Measurements from ENCODE around the gene NLN. TPM values are rescaled to one million over a fixed set of nuclear protein-coding genes. Genes with fewer than 3 reads are reported as not detected.

NLN gene
- total and polyA plus RNA-seq, 9 of the 15 experiments (the other 6 are each of a cell fraction or from before 2014, with no cell fraction given) = 6.9 to 45.2 (median 28.8) TPM

DNA sequence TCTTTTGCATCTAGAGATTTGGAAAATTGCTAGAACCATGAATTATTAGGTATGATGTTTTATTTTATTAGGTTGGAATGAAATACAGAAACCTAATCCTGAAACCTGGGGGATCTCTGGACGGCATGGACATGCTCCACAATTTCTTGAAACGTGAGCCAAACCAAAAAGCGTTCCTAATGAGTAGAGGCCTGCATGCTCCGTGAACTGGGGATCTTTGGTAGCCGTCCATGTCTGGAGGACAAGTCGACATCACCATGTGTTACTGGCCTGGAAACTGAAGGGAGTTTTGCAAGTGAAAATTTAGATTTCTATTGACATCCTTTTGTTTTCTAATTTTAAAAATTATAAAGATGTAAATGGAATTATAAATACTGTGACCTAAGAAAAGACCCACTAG is 100.7 kb downstream of the NLN start:
- Histone ChIP-seq H3K9ac (ENCODE audit: insufficient read depth in 1 of 2, low read depth in 2 of 2, low read length in 2 of 2) (no peak overlapping the region), H3K9me1 (ENCODE audit: control insufficient read depth, insufficient read depth, low read length) (no peaks in the 10 kb centered on the region), H2AFZ (ENCODE audit: low read depth, low read length) (no peak overlapping the region), H3K27me3 (ENCODE audit: control insufficient read depth in 2 of 2, insufficient read depth in 2 of 2, low read length in 2 of 2) (no peaks in the 10 kb centered on the region), H3K9me3 (replicated peaks; ENCODE audit: control insufficient read depth, insufficient read depth, low read depth, low read length) (no peaks in the 10 kb centered on the region), H3K36me3 (ENCODE audit: control insufficient read depth, insufficient read depth, low read length) (peaks cover 12% of the 10 kb centered on the region; the same call in 2 of the 3 replicates), H3K27ac (ENCODE audit: extremely low read depth, low read depth, low read length) (no peak overlapping the region), H3K4me1 (replicated peaks in 1 of 2; ENCODE audit: control insufficient read depth in 2 of 2, insufficient read depth in 2 of 2, low read length in 2 of 2) (no peaks in the 10 kb centered on the region), H3K79me2 (ENCODE audit: control insufficient read depth, insufficient read depth, low read length) (no peaks in the 10 kb centered on the region), H3K4me2 (ENCODE audit: insufficient read depth, low read length) (no peak overlapping the region), H4K20me1 (replicated peaks; ENCODE audit: control insufficient read depth, insufficient read depth, low read length) (no peaks in the 10 kb centered on the region), H3K4me3 (no peak overlapping the region)
- ChIA-PET CTCF (ENCODE audit: low intra/inter-chr PET ratio) (no interaction called here), POLR2A (no interaction called here)
- in situ Hi-C loops (cut with MboI) (no loop called here), intact Hi-C loops (cut with micrococcal nuclease) (no loop called here)
- no peak for ATAC-seq
- FAIRE-seq = no peak
- 78% methylated on average over 6 of the region's 6 CpGs for WGBS (ENCODE audit: insufficient coverage, low coverage, missing lambda C conversion rate)
- no TSS peak for BruUV-seq (replicated peaks)
- DNase-seq (ENCODE audit: extremely low read depth in 1 of 4, low spot score in 3 of 4) = no peak
- TF ChIP-seq ZNF174 (CRISPR knock-in tag; IDR thresholded peaks at IDR 0.05) = no peak
- TF ChIP-seq PTRF (tag; IDR thresholded peaks at IDR 0.05) = no peak
- TF ChIP-seq, protein P1, sequence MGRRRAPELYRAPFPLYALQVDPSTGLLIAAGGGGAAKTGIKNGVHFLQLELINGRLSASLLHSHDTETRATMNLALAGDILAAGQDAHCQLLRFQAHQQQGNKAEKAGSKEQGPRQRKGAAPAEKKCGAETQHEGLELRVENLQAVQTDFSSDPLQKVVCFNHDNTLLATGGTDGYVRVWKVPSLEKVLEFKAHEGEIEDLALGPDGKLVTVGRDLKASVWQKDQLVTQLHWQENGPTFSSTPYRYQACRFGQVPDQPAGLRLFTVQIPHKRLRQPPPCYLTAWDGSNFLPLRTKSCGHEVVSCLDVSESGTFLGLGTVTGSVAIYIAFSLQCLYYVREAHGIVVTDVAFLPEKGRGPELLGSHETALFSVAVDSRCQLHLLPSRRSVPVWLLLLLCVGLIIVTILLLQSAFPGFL (CRISPR knock-in tag; IDR thresholded peaks at IDR 0.05) = no peak
- TF ChIP-seq ZNF57 (CRISPR knock-in tag; IDR thresholded peaks at IDR 0.05) = no peak
- TF ChIP-seq, protein P2, sequence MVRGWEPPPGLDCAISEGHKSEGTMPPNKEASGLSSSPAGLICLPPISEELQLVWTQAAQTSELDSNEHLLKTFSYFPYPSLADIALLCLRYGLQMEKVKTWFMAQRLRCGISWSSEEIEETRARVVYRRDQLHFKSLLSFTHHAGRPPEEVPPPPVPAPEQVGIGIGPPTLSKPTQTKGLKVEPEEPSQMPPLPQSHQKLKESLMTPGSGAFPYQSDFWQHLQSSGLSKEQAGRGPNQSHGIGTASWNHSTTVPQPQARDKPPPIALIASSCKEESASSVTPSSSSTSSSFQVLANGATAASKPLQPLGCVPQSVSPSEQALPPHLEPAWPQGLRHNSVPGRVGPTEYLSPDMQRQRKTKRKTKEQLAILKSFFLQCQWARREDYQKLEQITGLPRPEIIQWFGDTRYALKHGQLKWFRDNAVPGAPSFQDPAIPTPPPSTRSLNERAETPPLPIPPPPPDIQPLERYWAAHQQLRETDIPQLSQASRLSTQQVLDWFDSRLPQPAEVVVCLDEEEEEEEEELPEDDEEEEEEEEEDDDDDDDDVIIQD (CRISPR knock-in tag; IDR thresholded peaks at IDR 0.05) = no peak
- TF ChIP-seq, protein P3, sequence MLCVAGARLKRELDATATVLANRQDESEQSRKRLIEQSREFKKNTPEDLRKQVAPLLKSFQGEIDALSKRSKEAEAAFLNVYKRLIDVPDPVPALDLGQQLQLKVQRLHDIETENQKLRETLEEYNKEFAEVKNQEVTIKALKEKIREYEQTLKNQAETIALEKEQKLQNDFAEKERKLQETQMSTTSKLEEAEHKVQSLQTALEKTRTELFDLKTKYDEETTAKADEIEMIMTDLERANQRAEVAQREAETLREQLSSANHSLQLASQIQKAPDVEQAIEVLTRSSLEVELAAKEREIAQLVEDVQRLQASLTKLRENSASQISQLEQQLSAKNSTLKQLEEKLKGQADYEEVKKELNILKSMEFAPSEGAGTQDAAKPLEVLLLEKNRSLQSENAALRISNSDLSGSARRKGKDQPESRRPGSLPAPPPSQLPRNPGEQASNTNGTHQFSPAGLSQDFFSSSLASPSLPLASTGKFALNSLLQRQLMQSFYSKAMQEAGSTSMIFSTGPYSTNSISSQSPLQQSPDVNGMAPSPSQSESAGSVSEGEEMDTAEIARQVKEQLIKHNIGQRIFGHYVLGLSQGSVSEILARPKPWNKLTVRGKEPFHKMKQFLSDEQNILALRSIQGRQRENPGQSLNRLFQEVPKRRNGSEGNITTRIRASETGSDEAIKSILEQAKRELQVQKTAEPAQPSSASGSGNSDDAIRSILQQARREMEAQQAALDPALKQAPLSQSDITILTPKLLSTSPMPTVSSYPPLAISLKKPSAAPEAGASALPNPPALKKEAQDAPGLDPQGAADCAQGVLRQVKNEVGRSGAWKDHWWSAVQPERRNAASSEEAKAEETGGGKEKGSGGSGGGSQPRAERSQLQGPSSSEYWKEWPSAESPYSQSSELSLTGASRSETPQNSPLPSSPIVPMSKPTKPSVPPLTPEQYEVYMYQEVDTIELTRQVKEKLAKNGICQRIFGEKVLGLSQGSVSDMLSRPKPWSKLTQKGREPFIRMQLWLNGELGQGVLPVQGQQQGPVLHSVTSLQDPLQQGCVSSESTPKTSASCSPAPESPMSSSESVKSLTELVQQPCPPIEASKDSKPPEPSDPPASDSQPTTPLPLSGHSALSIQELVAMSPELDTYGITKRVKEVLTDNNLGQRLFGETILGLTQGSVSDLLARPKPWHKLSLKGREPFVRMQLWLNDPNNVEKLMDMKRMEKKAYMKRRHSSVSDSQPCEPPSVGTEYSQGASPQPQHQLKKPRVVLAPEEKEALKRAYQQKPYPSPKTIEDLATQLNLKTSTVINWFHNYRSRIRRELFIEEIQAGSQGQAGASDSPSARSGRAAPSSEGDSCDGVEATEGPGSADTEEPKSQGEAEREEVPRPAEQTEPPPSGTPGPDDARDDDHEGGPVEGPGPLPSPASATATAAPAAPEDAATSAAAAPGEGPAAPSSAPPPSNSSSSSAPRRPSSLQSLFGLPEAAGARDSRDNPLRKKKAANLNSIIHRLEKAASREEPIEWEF (CRISPR knock-in tag; IDR thresholded peaks at IDR 0.05) = no peak
- no peak for TF ChIP-seq NR3C1 (CRISPR knock-in tag; IDR thresholded peaks at IDR 0.05)
- no peak for TF ChIP-seq GTF2F1 (IDR thresholded peaks at IDR 0.05; ENCODE audit: low read depth, low read length)
- TF ChIP-seq, protein P4, sequence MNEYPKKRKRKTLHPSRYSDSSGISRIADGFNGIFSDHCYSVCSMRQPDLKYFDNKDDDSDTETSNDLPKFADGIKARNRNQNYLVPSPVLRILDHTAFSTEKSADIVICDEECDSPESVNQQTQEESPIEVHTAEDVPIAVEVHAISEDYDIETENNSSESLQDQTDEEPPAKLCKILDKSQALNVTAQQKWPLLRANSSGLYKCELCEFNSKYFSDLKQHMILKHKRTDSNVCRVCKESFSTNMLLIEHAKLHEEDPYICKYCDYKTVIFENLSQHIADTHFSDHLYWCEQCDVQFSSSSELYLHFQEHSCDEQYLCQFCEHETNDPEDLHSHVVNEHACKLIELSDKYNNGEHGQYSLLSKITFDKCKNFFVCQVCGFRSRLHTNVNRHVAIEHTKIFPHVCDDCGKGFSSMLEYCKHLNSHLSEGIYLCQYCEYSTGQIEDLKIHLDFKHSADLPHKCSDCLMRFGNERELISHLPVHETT (CRISPR knock-in tag; conservative IDR thresholded peaks at IDR 0.05 in 1 of 2, IDR thresholded peaks at IDR 0.05 in 1 of 2) = no peak
- no peak for TF ChIP-seq RHOXF2B (CRISPR knock-in tag; conservative IDR thresholded peaks at IDR 0.05)
- no peak for TF ChIP-seq CHCHD3 (CRISPR knock-in tag; IDR thresholded peaks at IDR 0.05)
- no peak for TF ChIP-seq CHD4 (IDR thresholded peaks at IDR 0.05; ENCODE audit: insufficient read depth, insufficient replicate concordance, low read depth, low read length, poor library complexity, severe bottlenecking)
- TF ChIP-seq RAD51 (IDR thresholded peaks at IDR 0.05; ENCODE audit: borderline replicate concordance, low read depth) = no peak
- TF ChIP-seq TCF3 (CRISPR knock-in tag; IDR thresholded peaks at IDR 0.05) = no peak
